ENCODE data around the gene SH2B3.
A peak's percentile ranks its signal among the peaks of the same experiment; 100 is the strongest.
"Not testable (repeated sequence)": the region's sequence is repeated elsewhere in the genome, so short reads cannot be mapped to it uniquely, and the experiment has no call there.

The SH2B3 gene

GRCh38 chr12:111405859-111406473 is at the start of gene SH2B3:
Gene SH2B3 (plus strand): TSS chr12:111405923. CDS start chr12:111418146, 12,223 bp downstream.
- peak in 1 of 2 donors; percentile 78 for DNase-seq

- peak; percentile 19 to 77 for DNase-seq
These were observed 46.4 kb upstream of the SH2B3 start for GRCh38 chr12:111359231-111359913.

- DNase-seq: no peak
These were observed 45.8 kb upstream of the SH2B3 start for GRCh38 chr12:111359914-111360276.

GRCh38 chr12:111360325-111360930 is 45.3 kb upstream of the SH2B3 start:
- DNase-seq: no peak

- DNase-seq: no peak
These were observed 44.5 kb upstream of the SH2B3 start for GRCh38 chr12:111361073-111361716.

GRCh38 chr12:111361717-111362576 is 43.8 kb upstream of the SH2B3 start:
- DNase-seq: no peak

- no peak for DNase-seq
These were observed 42.8 kb upstream of the SH2B3 start for GRCh38 chr12:111362687-111363475.

GRCh38 chr12:111363578-111363977 is 42.1 kb upstream of the SH2B3 start:
- DNase-seq: no peak

- DNase-seq: no peak
These were observed 39.6 kb upstream of the SH2B3 start for GRCh38 chr12:111366075-111366474.

- DNase-seq: no peak
These were observed 39.1 kb upstream of the SH2B3 start for GRCh38 chr12:111366583-111366982.

- no peak for DNase-seq
These were observed 38.0 kb upstream of the SH2B3 start for GRCh38 chr12:111367661-111368221.

- no peak for DNase-seq
These were observed 37.4 kb upstream of the SH2B3 start for GRCh38 chr12:111368291-111368787.

- peak; percentile 37 to 67 for DNase-seq
These were observed 36.8 kb upstream of the SH2B3 start, which contains the start of gene PHETA1 for GRCh38 chr12:111368788-111369495. Gene PHETA1 (minus strand): TSS chr12:111369095. CDS start chr12:111363427, 5,668 bp downstream.

GRCh38 chr12:111369496-111370220 is 36.1 kb upstream of the SH2B3 start:
- no peak for DNase-seq

- not testable (repeated sequence) for DNase-seq
These were observed 32.5 kb upstream of the SH2B3 start for GRCh38 chr12:111373231-111373630.

- DNase-seq: no peak
These were observed 28.3 kb upstream of the SH2B3 start for GRCh38 chr12:111377440-111377839.

GRCh38 chr12:111379942-111380554 is 25.7 kb upstream of the SH2B3 start:
- DNase-seq: no peak

- no peak for DNase-seq
These were observed 21.1 kb upstream of the SH2B3 start for GRCh38 chr12:111384596-111384995.

- no peak for DNase-seq
These were observed 18.8 kb upstream of the SH2B3 start for GRCh38 chr12:111386885-111387284.

All from bone marrow (tissue), 2 donors.